AG09319 (cell line): Measurements from ENCODE around the gene TRAF7.

Experiments
- DNase-seq: peaks from one replicate; pipeline ENCODE4 v3.0.0-alpha.2; 2010; ENCODE audit warnings: low read depth; ENCODE audit errors: extremely low read depth
- TF ChIP-seq, protein P1 (sequence below): IDR thresholded peaks from 2 replicates; pipeline ENCODE4 v1.5.1; 2011; ENCODE audit warnings: low read depth, mild to moderate bottlenecking, inconsistent platforms, low read length, moderate library complexity

TRAF7 gene

DNA sequence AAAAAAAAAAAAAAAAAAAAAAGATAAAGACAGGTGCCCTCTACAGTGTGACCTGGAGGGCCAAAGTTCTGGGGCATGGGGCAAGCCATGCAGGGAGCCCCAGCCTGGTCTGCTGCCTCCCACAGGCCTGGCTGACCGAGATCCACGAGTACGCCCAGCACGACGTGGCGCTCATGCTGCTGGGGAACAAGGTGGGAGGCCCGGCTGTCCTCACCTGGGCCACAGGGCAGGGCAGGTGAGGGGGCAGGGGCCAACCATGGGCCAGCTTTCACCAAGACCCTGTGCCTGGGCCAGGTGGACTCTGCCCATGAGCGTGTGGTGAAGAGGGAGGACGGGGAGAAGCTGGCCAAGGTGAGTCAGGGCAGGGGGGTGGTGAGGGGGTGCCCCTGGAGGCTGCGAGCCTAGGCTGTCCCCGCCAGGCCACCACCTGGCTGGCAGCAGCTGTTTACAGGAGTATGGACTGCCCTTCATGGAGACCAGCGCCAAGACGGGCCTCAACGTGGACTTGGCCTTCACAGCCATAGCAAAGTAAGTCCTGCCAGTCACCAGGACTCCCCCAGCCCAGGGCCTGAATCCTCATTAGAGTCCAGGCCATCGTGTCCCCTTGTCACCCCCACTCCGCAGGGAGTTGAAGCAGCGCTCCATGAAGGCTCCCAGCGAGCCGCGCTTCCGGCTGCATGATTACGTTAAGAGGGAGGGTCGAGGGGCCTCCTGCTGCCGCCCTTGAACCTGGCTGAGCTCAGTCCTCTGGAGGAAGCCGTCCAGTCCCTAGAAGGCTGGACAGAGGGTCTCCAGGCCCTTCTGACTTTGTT, 2.7 kb upstream of the TRAF7 start:
- DNase-seq, result no peak
- TF ChIP-seq, protein P1, sequence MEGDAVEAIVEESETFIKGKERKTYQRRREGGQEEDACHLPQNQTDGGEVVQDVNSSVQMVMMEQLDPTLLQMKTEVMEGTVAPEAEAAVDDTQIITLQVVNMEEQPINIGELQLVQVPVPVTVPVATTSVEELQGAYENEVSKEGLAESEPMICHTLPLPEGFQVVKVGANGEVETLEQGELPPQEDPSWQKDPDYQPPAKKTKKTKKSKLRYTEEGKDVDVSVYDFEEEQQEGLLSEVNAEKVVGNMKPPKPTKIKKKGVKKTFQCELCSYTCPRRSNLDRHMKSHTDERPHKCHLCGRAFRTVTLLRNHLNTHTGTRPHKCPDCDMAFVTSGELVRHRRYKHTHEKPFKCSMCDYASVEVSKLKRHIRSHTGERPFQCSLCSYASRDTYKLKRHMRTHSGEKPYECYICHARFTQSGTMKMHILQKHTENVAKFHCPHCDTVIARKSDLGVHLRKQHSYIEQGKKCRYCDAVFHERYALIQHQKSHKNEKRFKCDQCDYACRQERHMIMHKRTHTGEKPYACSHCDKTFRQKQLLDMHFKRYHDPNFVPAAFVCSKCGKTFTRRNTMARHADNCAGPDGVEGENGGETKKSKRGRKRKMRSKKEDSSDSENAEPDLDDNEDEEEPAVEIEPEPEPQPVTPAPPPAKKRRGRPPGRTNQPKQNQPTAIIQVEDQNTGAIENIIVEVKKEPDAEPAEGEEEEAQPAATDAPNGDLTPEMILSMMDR, result no peak

DNA sequence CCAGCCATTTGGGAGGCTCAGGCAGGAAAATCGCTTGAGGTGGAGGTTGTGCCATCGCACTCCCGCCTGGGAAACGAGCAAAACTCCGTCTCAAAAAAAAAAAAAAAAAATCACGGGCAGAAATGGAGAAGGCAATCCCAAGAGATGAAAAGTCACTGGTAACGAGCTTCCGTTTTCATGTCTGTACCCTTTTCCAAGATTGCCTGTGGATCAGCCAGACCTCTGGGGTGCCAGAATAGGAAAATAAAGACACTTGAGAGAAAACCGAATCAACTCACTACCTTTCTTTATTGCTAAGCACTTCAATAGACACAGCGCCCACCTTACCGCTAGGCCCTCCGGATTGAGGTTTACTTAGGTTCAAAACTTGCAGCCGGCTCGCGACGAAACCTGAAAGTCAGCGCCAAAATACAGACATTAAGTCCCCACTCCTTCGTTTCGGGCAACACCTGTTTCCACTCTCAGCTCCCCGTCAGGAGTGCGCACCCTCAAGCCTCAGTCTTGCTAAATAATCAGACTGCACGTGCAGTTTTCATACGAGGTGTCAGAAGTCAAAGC, 970 bp upstream of the TRAF7 start:
- TF ChIP-seq, protein P1, result no peak
- no peak for DNase-seq

GRCh38 chr16:2155977-2156848, 631 bp downstream of the TRAF7 start:
- no peak for DNase-seq

DNA sequence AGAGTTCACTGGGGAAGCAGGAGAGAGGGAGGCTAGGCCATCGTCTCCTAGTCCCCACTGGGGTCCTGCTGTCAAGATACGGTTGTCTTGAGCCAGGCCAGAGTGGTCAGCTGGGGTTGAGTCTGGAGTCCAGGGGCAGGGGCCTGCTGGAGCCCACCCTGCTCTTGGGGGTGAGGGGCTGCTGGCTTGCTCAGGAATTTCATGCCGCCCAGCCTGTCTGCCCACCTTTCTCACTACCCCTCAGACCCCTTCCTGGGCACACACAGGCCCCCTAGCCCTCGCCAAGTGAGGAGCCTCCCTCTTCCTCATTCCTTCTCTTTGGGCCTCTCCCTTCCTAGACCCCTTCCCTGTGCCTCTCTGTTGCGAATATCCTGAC, 1.3 kb downstream of the TRAF7 start:
- DNase-seq, result no peak
- TF ChIP-seq, protein P1, result no peak

More at GRCh38 chr16:2155977-2156848, 631 bp downstream of the TRAF7 start:
- TF ChIP-seq, protein P1, result no peak

DNA sequence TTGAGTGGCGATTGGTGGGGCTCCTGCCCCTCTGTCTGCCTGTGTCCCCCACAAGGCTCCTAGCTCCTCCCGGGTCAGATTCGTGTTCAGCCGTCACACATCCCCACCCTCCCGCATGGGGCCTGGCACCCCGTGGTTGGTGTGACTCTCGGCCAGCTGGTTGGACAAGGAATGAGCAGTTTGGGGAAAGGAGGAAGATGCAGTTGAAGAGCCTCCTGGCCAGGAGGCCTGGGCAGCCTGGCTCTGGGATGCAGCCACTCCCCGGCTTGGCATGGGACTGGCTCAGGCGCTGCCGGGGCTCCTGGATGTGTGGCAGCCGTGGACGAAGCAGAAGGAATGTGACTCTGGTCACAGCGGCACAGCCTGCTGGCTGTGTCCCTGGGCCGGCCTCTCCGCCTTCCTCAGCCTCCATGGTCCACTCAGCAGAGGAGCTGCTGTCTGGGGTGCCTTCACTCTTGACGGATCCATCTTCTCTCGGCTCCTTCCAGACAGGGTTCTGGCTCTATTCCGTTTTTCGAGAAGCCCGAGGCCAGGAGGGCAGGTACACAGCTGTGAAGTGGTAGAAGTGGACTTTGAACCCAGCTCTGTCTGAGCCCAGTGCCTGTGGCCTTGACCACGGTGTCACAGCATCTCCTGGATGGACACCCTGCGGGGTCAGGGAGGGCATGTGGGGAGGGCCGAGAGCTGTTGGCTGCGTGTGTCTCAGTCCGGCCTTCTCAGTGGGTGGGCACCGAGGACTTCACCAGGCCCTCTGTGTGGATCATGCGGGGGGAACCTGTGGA, 2.1 kb downstream of the TRAF7 start:
- DNase-seq, result no peak
- TF ChIP-seq, protein P1, result no peak

DNA sequence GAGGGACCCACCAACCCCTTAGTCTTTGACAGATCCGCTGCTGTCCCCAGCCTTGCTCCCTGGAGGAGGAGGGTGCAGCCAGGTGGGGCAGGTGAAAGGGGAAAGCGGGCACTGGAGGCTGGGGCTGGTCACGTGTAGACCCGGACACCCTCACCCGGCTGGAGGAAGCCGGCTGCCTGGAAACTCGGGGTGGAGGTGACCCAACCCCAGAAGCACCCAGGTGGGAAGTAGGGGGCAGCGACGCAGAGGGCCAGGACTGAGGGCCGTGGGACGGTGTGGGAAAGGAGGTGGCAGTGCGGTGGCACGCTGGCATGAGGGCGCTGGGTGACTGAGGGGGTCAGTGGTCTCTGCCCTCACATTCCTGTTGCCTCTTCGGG, 2.7 kb downstream of the TRAF7 start:
- DNase-seq, result no peak
- TF ChIP-seq, protein P1, result no peak
